Pons (tissue), 1 donor: ENCODE results near the gene AKIRIN1.
"Not testable (repeated sequence)": the region's sequence is repeated elsewhere in the genome, so short reads cannot be mapped to it uniquely, and the experiment has no call there.

Experiments used
- DNase-seq: peaks from one replicate; pipeline ENCODE4 v3.0.0-alpha.2; 2016; ENCODE audit warnings: low spot score

AKIRIN1 gene

GRCh38 chr1:39045231-39045630 is 54.2 kb downstream of the AKIRIN1 start:
- DNase-seq, result no peak

DNA sequence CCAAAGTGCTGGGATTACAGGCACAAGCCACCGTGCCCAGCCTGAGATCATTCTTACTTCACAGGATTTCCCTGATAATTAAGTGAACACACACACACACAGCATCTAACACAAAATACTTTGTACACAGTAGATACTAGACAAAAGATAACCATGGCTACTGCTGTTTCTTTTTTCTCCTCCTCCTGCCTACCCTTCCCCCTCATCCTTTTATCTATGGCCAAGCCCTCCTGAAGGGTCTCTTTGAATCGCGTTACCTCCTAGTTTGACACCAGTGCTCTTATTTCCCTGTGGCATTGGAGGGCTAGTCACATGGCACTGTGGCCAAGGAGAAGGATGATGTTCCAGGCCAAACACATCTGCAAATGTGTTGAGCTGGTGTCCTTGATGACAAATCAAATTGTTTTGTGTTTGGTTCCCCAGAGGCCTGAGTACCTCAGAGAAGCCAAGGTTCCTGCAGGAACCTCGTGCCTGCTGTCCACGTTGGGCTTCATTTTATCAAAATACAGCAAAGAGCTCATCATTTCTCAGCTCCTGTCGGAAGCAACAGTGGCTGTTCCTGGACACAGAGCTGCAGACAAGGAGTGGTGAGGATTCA is 55.6 kb downstream of the AKIRIN1 start:
- DNase-seq, result no peak

- no peak for DNase-seq
Measured at GRCh38 chr1:39047374-39048229, 56.5 kb downstream of the AKIRIN1 start.

DNA sequence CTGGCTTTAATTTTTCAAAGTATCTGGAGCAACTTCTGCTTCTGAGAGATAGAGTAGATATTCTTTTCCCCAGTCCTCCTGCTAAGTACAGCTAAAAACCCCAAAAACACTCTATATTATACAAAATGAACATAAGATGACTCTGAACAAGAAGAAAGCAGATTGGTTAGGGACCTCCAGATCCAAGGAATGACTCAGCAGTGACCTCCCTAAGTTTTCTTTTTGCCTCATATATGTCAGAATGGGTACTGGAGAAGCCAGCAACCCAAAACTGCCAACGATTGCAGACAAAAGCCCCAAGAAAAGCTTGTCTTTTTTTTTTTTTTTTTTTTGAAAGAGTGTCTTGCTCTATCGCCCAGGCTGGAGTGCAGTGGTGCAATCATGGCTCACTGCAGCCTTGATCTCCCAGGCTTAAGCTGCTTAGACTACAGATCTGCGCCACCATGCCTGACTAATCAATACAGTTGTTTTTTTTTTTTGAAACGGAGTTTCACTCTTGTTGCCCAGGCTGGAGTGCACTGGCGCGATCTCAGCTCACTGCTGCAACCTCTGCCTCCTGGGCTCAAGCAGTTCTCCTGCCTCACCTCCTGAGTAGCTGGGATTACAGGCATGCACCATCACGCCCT is 57.8 kb downstream of the AKIRIN1 start:
- DNase-seq, result no peak

- DNase-seq, result no peak
Measured at GRCh38 chr1:39050001-39050400, 58.9 kb downstream of the AKIRIN1 start.

GRCh38 chr1:39051193-39051850 is 60.2 kb downstream of the AKIRIN1 start:
- not testable (repeated sequence) for DNase-seq

DNA sequence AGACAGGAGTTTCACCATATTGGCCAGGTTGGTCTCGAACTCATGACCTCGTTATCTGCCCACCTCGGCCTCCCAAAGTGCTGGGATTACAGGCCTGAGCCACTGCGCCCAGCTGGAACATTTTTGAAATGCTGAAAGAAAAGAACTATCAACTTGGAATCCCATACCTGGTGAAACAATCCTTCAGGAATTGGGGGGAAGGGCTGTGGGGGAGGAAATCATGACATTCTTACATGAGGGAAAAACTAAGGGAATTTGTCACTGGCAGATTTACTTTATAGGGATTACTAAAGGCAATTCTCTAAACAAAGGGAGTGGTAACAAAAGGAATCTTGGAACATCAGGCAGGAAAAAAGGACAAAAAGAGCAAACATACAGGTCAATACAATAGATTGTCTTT is 60.9 kb downstream of the AKIRIN1 start:
- DNase-seq, result no peak

DNA sequence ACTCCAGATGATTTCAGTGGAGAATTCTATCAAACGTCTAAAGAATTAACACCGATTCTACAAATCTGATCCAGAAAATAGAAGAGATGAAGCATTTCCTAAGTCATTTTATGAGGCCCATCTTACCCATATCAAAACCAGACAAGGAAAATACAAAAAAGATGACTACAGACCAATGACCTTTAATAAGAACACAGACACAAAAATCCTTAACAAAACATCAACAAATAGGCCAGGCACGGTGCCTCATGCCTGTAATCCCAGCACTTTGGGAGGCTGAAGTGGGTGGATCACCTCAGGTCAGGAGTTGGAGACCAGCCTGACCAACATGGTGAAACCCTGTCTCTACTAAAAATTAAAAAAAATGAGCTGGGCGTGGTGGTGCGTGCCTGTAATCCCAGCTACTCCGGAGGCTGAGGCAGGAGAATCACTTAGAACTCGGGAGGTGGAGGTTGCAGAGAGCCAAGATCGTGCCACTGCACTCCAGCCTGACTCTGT is 64.2 kb downstream of the AKIRIN1 start:
- DNase-seq, result not testable (repeated sequence)
